Fibroblast of pulmonary artery (primary cell): ENCODE results near the gene DENND2C.
A peak's percentile ranks its signal among the peaks of the same experiment; 100 is the strongest.

ENCODE experiments used
- DNase-seq: peaks from one replicate; pipeline ENCODE4 v3.0.0-alpha.2; 2010; ENCODE audit warnings: low read depth
- H3K4me3 ChIP-seq: replicated peaks from 2 replicates; pipeline ENCODE4 v1.5.1; 2011; ENCODE audit warnings: low read depth, mild to moderate bottlenecking, control low read depth, low read length, moderate library complexity
- CTCF ChIP-seq: IDR thresholded peaks from 2 replicates; pipeline ENCODE4 v1.5.1; 2011; ENCODE audit warnings: mild to moderate bottlenecking, control low read depth, low read length, inconsistent platforms; ENCODE audit errors: missing control alignments

The DENND2C gene

GRCh38 chr1:114669562-114670082 lies at the start of gene DENND2C:
Gene DENND2C, minus strand, starts transcription at chr1:114670049. Its CDS starts 44,065 bp downstream, at chr1:114625984.
- H3K4me3 ChIP-seq, result peak within 1 kb of the TSS; percentile 77
- no peak for DNase-seq
- TF ChIP-seq CTCF, result no peak

- TF ChIP-seq CTCF, result no peak
- no peak for DNase-seq
- no peak overlapping the region for H3K4me3 ChIP-seq
Observed at GRCh38 chr1:114719424-114719787, 49.6 kb upstream of the DENND2C start.

GRCh38 chr1:114718661-114719423 lies 49.0 kb upstream of the DENND2C start:
- H3K4me3 ChIP-seq, result no peak overlapping the region
- peak; percentile 9 for DNase-seq
- TF ChIP-seq CTCF, result no peak

- no peak for TF ChIP-seq CTCF
- peak; percentile 92 for DNase-seq
Observed at GRCh38 chr1:114716304-114717170, 46.7 kb upstream of the DENND2C start, which contains the start of gene NRAS. Gene NRAS, minus strand, starts transcription at chr1:114716771. Its CDS starts 611 bp downstream, at chr1:114716160.

GRCh38 chr1:114715952-114716303 lies 46.1 kb upstream of the DENND2C start:
- no peak for DNase-seq
- no peak for TF ChIP-seq CTCF
- H3K4me3 ChIP-seq, result peak overlapping the region; percentile 77

More at GRCh38 chr1:114716304-114717170, 46.7 kb upstream of the DENND2C start, which contains the start of gene NRAS:
- peak within 1 kb of the TSS; percentile 77 for H3K4me3 ChIP-seq

- H3K4me3 ChIP-seq, result no peak overlapping the region
- no peak for DNase-seq
- no peak for TF ChIP-seq CTCF
Observed at GRCh38 chr1:114712977-114713376, 43.1 kb upstream of the DENND2C start.
